ENCODE results near the gene ATP6V0A1. TPM values are rescaled to one million over a fixed set of nuclear protein-coding genes. Genes with fewer than 3 reads are reported as not detected.

Gene ATP6V0A1
- total and polyA plus RNA-seq, 4 donors, result 31.5 to 94.6 (median 45.2) TPM

GRCh38 chr17:42559075-42559474 lies 100.4 kb downstream of the ATP6V0A1 start:
- Histone ChIP-seq H3K36me3 (ENCODE audit: control insufficient read depth in 4 of 4, insufficient read depth in 3 of 4, low read depth in 1 of 4, low read length in 3 of 4) (no peaks in the 10 kb centered on the region), H3K27me3 (ENCODE audit: control insufficient read depth in 4 of 4, insufficient read depth in 4 of 4, low read length in 3 of 4) (no peaks in the 10 kb centered on the region), H3K9me3 (ENCODE audit: control insufficient read depth in 4 of 4, low read length in 3 of 4) (no peaks in the 10 kb centered on the region), H3K4me3 (ENCODE audit: low read depth in 1 of 3, low read length in 3 of 3) (no peak overlapping the region), H3K27ac (ENCODE audit: low read depth in 1 of 2, low read length in 2 of 2) (no peak overlapping the region), H3K9ac (ENCODE audit: low read depth in 1 of 2, low read length in 2 of 2) (no peak overlapping the region), H3K4me1 (ENCODE audit: control insufficient read depth in 4 of 4, insufficient read depth in 4 of 4, low read length in 3 of 4) (peaks cover 4 to 34% (median 25%) of the 10 kb centered on the region in 4 donors)
- TF ChIP-seq GABPA (IDR thresholded peaks at IDR 0.05 in 1 of 2, conservative IDR thresholded peaks at IDR 0.05 in 1 of 2) (no peak), SP1 (IDR thresholded peaks at IDR 0.05) (no peak), JUND (IDR thresholded peaks at IDR 0.05) (no peak), ATF3 (IDR thresholded peaks at IDR 0.05) (no peak), FOXA2 (IDR thresholded peaks at IDR 0.05) (no peak), YY1 (IDR thresholded peaks at IDR 0.05) (no peak), RXRA (IDR thresholded peaks at IDR 0.05) (no peak)
- TF ChIP-seq, protein P1, sequence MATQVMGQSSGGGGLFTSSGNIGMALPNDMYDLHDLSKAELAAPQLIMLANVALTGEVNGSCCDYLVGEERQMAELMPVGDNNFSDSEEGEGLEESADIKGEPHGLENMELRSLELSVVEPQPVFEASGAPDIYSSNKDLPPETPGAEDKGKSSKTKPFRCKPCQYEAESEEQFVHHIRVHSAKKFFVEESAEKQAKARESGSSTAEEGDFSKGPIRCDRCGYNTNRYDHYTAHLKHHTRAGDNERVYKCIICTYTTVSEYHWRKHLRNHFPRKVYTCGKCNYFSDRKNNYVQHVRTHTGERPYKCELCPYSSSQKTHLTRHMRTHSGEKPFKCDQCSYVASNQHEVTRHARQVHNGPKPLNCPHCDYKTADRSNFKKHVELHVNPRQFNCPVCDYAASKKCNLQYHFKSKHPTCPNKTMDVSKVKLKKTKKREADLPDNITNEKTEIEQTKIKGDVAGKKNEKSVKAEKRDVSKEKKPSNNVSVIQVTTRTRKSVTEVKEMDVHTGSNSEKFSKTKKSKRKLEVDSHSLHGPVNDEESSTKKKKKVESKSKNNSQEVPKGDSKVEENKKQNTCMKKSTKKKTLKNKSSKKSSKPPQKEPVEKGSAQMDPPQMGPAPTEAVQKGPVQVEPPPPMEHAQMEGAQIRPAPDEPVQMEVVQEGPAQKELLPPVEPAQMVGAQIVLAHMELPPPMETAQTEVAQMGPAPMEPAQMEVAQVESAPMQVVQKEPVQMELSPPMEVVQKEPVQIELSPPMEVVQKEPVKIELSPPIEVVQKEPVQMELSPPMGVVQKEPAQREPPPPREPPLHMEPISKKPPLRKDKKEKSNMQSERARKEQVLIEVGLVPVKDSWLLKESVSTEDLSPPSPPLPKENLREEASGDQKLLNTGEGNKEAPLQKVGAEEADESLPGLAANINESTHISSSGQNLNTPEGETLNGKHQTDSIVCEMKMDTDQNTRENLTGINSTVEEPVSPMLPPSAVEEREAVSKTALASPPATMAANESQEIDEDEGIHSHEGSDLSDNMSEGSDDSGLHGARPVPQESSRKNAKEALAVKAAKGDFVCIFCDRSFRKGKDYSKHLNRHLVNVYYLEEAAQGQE (IDR thresholded peaks at IDR 0.05), result no peak
- TF ChIP-seq, protein P2, sequence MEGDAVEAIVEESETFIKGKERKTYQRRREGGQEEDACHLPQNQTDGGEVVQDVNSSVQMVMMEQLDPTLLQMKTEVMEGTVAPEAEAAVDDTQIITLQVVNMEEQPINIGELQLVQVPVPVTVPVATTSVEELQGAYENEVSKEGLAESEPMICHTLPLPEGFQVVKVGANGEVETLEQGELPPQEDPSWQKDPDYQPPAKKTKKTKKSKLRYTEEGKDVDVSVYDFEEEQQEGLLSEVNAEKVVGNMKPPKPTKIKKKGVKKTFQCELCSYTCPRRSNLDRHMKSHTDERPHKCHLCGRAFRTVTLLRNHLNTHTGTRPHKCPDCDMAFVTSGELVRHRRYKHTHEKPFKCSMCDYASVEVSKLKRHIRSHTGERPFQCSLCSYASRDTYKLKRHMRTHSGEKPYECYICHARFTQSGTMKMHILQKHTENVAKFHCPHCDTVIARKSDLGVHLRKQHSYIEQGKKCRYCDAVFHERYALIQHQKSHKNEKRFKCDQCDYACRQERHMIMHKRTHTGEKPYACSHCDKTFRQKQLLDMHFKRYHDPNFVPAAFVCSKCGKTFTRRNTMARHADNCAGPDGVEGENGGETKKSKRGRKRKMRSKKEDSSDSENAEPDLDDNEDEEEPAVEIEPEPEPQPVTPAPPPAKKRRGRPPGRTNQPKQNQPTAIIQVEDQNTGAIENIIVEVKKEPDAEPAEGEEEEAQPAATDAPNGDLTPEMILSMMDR (IDR thresholded peaks at IDR 0.05; ENCODE audit: low read depth, low read length, missing input control), result no peak
- no peak for DNase-seq (ENCODE audit: low spot score)
- 89% methylated on average over 6 of the region's 6 CpGs for WGBS

GRCh38 chr17:42560246-42560645 lies 101.6 kb downstream of the ATP6V0A1 start:
- Histone ChIP-seq H3K4me1 (ENCODE audit: control insufficient read depth in 4 of 4, insufficient read depth in 4 of 4, low read length in 3 of 4) (peaks cover 10 to 41% (median 34%) of the 10 kb centered on the region in 4 donors), H3K9me3 (ENCODE audit: control insufficient read depth in 4 of 4, low read length in 3 of 4) (no peaks in the 10 kb centered on the region), H3K27ac (ENCODE audit: low read depth in 1 of 2, low read length in 2 of 2) (no peak overlapping the region), H3K36me3 (ENCODE audit: control insufficient read depth in 4 of 4, insufficient read depth in 3 of 4, low read depth in 1 of 4, low read length in 3 of 4) (peaks cover 0 to 3% (median 0%) of the 10 kb centered on the region in 4 donors), H3K27me3 (ENCODE audit: control insufficient read depth in 4 of 4, insufficient read depth in 4 of 4, low read length in 3 of 4) (no peaks in the 10 kb centered on the region), H3K4me3 (ENCODE audit: low read depth in 1 of 3, low read length in 3 of 3) (no peak overlapping the region), H3K9ac (ENCODE audit: low read depth in 1 of 2, low read length in 2 of 2) (no peak overlapping the region)
- WGBS, result 92% methylated on average over 3 of the region's 3 CpGs
- no peak for DNase-seq (ENCODE audit: low spot score)
- TF ChIP-seq EGR1 (IDR thresholded peaks at IDR 0.05; ENCODE audit: low read depth in 2 of 2) (no peak), JUND (IDR thresholded peaks at IDR 0.05) (no peak), HNF4G (IDR thresholded peaks at IDR 0.05) (no peak), GABPA (IDR thresholded peaks at IDR 0.05 in 1 of 2, conservative IDR thresholded peaks at IDR 0.05 in 1 of 2) (no peak), ATF3 (IDR thresholded peaks at IDR 0.05) (no peak), RXRA (IDR thresholded peaks at IDR 0.05) (no peak), FOXA1 (IDR thresholded peaks at IDR 0.05) (no peak), TAF1 (conservative IDR thresholded peaks at IDR 0.05) (no peak), RAD21 (IDR thresholded peaks at IDR 0.05) (no peak), SP1 (IDR thresholded peaks at IDR 0.05) (no peak), HNF4A (conservative IDR thresholded peaks at IDR 0.05) (no peak), YY1 (IDR thresholded peaks at IDR 0.05) (no peak)
- TF ChIP-seq, protein P3, sequence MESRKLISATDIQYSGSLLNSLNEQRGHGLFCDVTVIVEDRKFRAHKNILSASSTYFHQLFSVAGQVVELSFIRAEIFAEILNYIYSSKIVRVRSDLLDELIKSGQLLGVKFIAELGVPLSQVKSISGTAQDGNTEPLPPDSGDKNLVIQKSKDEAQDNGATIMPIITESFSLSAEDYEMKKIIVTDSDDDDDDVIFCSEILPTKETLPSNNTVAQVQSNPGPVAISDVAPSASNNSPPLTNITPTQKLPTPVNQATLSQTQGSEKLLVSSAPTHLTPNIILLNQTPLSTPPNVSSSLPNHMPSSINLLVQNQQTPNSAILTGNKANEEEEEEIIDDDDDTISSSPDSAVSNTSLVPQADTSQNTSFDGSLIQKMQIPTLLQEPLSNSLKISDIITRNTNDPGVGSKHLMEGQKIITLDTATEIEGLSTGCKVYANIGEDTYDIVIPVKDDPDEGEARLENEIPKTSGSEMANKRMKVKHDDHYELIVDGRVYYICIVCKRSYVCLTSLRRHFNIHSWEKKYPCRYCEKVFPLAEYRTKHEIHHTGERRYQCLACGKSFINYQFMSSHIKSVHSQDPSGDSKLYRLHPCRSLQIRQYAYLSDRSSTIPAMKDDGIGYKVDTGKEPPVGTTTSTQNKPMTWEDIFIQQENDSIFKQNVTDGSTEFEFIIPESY (IDR thresholded peaks at IDR 0.05), result no peak
- TF ChIP-seq, protein P4, sequence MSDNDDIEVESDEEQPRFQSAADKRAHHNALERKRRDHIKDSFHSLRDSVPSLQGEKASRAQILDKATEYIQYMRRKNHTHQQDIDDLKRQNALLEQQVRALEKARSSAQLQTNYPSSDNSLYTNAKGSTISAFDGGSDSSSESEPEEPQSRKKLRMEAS (IDR thresholded peaks at IDR 0.05), result no peak
- TF ChIP-seq, protein P1 (IDR thresholded peaks at IDR 0.05), result no peak
- TF ChIP-seq, protein P2 (IDR thresholded peaks at IDR 0.05; ENCODE audit: low read depth, low read length, missing input control), result no peak
